Measurements from ENCODE around the gene ANKRD35. TPM values are rescaled to one million over a fixed set of nuclear protein-coding genes. Genes with fewer than 3 reads are reported as not detected.

ANKRD35 gene
- total and polyA plus RNA-seq, 9 of the 15 experiments (the other 6 are each of a cell fraction or from before 2014, with no cell fraction given), result 0.07 to 0.14 (median 0.07) TPM; not detected in 5

DNA sequence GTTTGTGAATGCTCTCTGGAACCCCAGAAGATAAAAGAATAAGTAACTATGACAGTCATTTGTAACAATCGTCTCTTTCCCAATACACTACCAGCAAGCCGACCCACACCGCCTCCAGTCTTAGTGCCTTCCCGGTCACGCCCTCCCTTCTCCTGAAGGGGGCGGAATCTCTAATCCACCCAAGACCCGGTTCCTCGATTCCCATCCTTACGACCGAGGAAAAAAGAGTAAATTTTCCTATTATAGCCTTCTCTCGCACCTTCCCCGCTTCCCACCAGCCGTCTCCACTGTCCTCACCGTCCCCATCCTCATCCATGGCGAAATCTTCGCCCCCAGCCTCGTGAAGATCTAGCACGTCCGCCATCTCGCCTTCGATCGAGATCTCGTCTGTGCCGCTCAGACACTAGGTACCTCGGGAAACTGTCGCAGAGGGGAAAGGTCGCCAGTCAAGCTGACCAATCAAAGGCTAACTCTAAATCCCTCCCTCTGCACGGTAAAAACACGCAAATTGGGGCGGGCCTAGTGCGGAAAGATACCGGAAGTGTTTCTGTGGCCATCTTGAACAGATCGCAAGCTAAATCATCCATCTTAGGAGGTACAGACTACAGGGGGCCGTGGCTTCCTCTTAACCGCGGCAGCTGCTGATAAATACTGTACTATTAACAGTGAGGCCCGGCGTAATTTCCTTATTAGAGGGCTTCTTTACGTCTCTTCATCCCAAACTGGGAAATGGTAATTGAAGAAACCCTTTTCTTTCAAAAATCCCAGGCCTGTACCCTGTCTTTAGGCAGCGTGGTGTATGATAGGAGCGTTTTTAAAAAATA, 41.6 kb upstream of the ANKRD35 start, which contains the start of gene RBM8A (continued):
- TF ChIP-seq, protein P1, sequence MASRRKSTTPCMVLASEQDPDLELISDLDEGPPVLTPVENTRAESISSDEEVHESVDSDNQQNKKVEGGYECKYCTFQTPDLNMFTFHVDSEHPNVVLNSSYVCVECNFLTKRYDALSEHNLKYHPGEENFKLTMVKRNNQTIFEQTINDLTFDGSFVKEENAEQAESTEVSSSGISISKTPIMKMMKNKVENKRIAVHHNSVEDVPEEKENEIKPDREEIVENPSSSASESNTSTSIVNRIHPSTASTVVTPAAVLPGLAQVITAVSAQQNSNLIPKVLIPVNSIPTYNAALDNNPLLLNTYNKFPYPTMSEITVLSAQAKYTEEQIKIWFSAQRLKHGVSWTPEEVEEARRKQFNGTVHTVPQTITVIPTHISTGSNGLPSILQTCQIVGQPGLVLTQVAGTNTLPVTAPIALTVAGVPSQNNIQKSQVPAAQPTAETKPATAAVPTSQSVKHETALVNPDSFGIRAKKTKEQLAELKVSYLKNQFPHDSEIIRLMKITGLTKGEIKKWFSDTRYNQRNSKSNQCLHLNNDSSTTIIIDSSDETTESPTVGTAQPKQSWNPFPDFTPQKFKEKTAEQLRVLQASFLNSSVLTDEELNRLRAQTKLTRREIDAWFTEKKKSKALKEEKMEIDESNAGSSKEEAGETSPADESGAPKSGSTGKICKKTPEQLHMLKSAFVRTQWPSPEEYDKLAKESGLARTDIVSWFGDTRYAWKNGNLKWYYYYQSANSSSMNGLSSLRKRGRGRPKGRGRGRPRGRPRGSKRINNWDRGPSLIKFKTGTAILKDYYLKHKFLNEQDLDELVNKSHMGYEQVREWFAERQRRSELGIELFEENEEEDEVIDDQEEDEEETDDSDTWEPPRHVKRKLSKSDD (conservative IDR thresholded peaks at IDR 0.05; ENCODE audit: low read length), result 0 out of 2 replicates have a peak, but pooled peaks have one; percentile 41
- TF ChIP-seq ZNF764 (CRISPR knock-in tag; IDR thresholded peaks at IDR 0.05; ENCODE audit: low read depth) (no peak), NFRKB (IDR thresholded peaks at IDR 0.05; ENCODE audit: low read depth) (peak; percentile 99), RBM14 (IDR thresholded peaks at IDR 0.05; ENCODE audit: borderline replicate concordance, insufficient read depth, low read depth, low read length) (no peak), ARID2 (IDR thresholded peaks at IDR 0.05) (peak; percentile 62; the same call in 1 of the 2 replicates), EP400 (IDR thresholded peaks at IDR 0.05) (peak; percentile 99), ARNT (IDR thresholded peaks at IDR 0.05) (peak; percentile 91 to 96), ZFPM2 (CRISPR knock-in tag; IDR thresholded peaks at IDR 0.05) (no peak), TCF3 (CRISPR knock-in tag; IDR thresholded peaks at IDR 0.05) (peak; percentile 22; the same call in 1 of the 2 replicates), SPI1 (IDR thresholded peaks at IDR 0.05; ENCODE audit: borderline replicate concordance, low read depth, low read length) (peak; percentile 60; the same call in 1 of the 2 replicates), TBL1XR1 (IDR thresholded peaks at IDR 0.05; ENCODE audit: low read length in 2 of 2) (peak in 1 of 2 experiments; percentile 4; a peak in 1 of 4 replicates)
- TF ChIP-seq, protein P2, sequence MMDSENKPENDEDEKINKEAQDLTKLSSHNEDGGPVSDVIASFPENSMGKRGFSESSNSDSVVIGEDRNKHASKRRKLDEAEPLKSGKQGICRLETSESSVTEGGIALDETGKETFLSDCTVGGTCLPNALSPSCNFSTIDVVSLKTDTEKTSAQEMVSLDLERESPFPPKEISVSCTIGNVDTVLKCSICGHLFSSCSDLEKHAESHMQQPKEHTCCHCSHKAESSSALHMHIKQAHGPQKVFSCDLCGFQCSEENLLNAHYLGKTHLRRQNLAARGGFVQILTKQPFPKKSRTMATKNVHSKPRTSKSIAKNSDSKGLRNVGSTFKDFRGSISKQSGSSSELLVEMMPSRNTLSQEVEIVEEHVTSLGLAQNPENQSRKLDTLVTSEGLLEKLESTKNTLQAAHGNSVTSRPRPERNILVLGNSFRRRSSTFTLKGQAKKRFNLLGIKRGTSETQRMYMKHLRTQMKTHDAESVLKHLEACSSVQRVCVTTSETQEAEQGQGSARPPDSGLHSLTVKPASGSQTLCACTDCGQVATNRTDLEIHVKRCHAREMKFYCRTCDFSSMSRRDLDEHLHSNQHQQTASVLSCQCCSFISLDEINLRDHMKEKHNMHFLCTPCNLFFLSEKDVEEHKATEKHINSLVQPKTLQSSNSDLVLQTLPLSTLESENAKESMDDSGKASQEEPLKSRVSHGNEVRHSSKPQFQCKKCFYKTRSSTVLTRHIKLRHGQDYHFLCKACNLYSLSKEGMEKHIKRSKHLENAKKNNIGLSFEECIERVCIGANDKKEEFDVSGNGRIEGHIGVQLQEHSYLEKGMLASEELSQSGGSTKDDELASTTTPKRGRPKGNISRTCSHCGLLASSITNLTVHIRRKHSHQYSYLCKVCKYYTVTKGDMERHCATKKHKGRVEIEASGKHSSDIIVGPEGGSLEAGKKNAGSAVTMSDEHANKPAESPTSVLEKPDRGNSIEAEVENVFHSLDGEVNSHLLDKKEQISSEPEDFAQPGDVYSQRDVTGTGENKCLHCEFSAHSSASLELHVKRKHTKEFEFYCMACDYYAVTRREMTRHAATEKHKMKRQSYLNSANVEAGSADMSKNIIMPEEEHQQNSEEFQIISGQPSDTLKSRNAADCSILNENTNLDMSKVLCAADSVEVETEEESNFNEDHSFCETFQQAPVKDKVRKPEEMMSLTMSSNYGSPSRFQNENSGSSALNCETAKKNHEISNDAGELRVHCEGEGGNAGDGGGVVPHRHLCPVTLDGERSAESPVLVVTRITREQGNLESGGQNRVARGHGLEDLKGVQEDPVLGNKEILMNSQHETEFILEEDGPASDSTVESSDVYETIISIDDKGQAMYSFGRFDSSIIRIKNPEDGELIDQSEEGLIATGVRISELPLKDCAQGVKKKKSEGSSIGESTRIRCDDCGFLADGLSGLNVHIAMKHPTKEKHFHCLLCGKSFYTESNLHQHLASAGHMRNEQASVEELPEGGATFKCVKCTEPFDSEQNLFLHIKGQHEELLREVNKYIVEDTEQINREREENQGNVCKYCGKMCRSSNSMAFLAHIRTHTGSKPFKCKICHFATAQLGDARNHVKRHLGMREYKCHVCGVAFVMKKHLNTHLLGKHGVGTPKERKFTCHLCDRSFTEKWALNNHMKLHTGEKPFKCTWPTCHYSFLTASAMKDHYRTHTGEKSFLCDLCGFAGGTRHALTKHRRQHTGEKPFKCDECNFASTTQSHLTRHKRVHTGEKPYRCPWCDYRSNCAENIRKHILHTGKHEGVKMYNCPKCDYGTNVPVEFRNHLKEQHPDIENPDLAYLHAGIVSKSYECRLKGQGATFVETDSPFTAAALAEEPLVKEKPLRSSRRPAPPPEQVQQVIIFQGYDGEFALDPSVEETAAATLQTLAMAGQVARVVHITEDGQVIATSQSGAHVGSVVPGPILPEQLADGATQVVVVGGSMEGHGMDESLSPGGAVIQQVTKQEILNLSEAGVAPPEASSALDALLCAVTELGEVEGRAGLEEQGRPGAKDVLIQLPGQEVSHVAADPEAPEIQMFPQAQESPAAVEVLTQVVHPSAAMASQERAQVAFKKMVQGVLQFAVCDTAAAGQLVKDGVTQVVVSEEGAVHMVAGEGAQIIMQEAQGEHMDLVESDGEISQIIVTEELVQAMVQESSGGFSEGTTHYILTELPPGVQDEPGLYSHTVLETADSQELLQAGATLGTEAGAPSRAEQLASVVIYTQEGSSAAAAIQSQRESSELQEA (IDR thresholded peaks at IDR 0.05; ENCODE audit: low read depth), result peak; percentile 36; the same call in 1 of the 2 replicates
- TF ChIP-seq, protein P3, sequence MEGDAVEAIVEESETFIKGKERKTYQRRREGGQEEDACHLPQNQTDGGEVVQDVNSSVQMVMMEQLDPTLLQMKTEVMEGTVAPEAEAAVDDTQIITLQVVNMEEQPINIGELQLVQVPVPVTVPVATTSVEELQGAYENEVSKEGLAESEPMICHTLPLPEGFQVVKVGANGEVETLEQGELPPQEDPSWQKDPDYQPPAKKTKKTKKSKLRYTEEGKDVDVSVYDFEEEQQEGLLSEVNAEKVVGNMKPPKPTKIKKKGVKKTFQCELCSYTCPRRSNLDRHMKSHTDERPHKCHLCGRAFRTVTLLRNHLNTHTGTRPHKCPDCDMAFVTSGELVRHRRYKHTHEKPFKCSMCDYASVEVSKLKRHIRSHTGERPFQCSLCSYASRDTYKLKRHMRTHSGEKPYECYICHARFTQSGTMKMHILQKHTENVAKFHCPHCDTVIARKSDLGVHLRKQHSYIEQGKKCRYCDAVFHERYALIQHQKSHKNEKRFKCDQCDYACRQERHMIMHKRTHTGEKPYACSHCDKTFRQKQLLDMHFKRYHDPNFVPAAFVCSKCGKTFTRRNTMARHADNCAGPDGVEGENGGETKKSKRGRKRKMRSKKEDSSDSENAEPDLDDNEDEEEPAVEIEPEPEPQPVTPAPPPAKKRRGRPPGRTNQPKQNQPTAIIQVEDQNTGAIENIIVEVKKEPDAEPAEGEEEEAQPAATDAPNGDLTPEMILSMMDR (IDR thresholded peaks at IDR 0.05 in 2 of 3, conservative IDR thresholded peaks at IDR 0.05 in 1 of 3; ENCODE audit: insufficient read depth in 2 of 3, low read depth in 1 of 3, low read length in 3 of 3), result peak; percentile 49 to 78 (median 49)
